ENCODE results near the gene NDE1. TPM values are rescaled to one million over a fixed set of nuclear protein-coding genes. Genes with fewer than 3 reads are reported as not detected.
A peak's percentile ranks its signal among the peaks of the same experiment; 100 is the strongest.

The NDE1 gene
- total and polyA plus RNA-seq, 2 donors (not counting 1 experiment from before 2014, with no cell fraction given) = 33.5 to 149 TPM

DNA sequence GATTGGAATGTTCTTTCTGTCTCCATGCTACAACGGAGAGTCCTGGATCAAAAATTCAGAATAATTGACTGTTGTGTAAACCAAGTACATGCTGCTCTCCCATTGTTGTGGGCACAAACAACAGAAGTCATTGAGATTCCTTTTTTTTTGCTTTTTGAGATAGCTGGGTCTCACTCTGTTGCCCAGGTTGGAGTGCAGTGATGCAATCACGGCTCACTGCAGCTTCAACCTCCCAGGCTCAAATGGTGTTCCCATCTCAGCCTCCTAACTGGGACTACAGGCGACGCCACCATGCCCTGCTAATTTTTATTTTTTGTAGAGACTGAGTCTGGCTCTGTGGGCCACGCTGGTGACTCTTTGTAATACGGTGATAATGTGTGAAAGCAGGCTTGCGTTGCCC, 24.5 kb downstream of the NDE1 start:
- no peaks in the 10 kb centered on the region for H3K27me3 Mint-ChIP-seq

DNA sequence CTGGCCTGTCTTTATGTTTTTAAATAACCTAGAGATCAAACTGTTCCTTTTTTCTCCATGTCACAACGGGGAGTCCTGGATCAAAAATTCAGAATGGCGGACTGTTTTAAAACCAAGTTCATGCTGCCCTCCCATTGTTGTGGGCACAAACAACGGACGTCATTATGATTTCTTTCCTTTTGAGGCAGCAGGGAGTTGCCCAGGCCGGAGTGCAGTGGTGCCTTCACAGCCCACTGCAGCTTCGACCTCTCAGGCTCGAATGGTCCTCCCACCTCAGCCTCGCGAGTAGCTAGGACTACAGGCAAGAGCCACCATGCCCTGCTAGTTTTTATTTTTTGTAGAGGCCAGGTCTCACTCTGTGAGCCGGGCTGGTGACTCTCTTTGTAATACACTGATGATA, 26.5 kb downstream of the NDE1 start:
- TF ChIP-seq EZH2 (IDR thresholded peaks at IDR 0.05; ENCODE audit: borderline replicate concordance, insufficient read depth, low read depth, low read length, poor library complexity, severe bottlenecking) = no peak
- no peak for TF ChIP-seq CTCF (IDR thresholded peaks at IDR 0.05)
- Mint-ChIP-seq H3K4me1 (peaks cover 36% of the 10 kb centered on the region), H3K4me3 (no peak overlapping the region), H3K27me3 (no peaks in the 10 kb centered on the region), H3K9me3 (ENCODE audit: insufficient read depth) (no peaks in the 10 kb centered on the region), H3K27ac (no peak overlapping the region)
- Histone ChIP-seq H3K27ac (ENCODE audit: low read length in 2 of 2) (no peak overlapping the region), H3K27me3 (replicated peaks in 1 of 4; ENCODE audit: control extremely low read depth in 1 of 4, control insufficient read depth in 3 of 4, insufficient read depth in 4 of 4, low read length in 3 of 4) (no peaks in the 10 kb centered on the region), H3K4me3 (ENCODE audit: control extremely low read depth in 1 of 5, extremely low read depth in 1 of 5, insufficient read depth in 1 of 5, low read depth in 2 of 5, low read length in 4 of 5) (no peak overlapping the region), H3K4me2 (replicated peaks; ENCODE audit: low read depth, low read length, poor library complexity, severe bottlenecking) (no peak overlapping the region), H3K79me2 (ENCODE audit: control insufficient read depth, insufficient read depth, low read length) (peaks cover 84% of the 10 kb centered on the region), H3K9me3 (ENCODE audit: control extremely low read depth in 1 of 3, control insufficient read depth in 2 of 3, insufficient read depth in 1 of 3, low read length in 2 of 3) (no peaks in the 10 kb centered on the region), H3K9ac (ENCODE audit: low read length) (no peak overlapping the region), H2AFZ (ENCODE audit: insufficient read depth, low read depth, low read length, poor library complexity, severe bottlenecking) (no peak overlapping the region), H3K4me1 (ENCODE audit: control insufficient read depth in 2 of 2, insufficient read depth in 2 of 2, low read length in 2 of 2) (peaks cover 19 to 20% of the 10 kb centered on the region in 2 donors), H3K36me3 (replicated peaks in 1 of 2; ENCODE audit: control extremely low read depth in 1 of 2, control insufficient read depth in 1 of 2, extremely low read depth in 1 of 2, insufficient read depth in 2 of 2, low read length in 1 of 2) (peaks cover 0 to 63% of the 10 kb centered on the region in 2 experiments), H4K20me1 (ENCODE audit: control insufficient read depth, insufficient read depth, low read length, poor library complexity, severe bottlenecking) (peaks cover 19% of the 10 kb centered on the region)
- intact Hi-C loops (cut with micrococcal nuclease) = no loop called here
- ChIA-PET POLR2A (no interaction called here), CTCF (no interaction called here)
- WGBS (ENCODE audit: insufficient coverage) = 88% methylated on average over 10 of the region's 10 CpGs
- no peak for DNase-seq
- ATAC-seq (ENCODE audit: low read depth) = no peak

More for the DNA sequence above, 24.5 kb downstream of the NDE1 start:
- WGBS (ENCODE audit: insufficient coverage) = 100% methylated on average over 3 of the region's 7 CpGs
- no peak overlapping the region for H2AFZ ChIP-seq (ENCODE audit: insufficient read depth, low read depth, low read length, poor library complexity, severe bottlenecking)
- Mint-ChIP-seq H3K9me3 (ENCODE audit: insufficient read depth) (no peaks in the 10 kb centered on the region), H3K27ac (peak overlapping the region; percentile 26), H3K4me3 (no peak overlapping the region), H3K4me1 (peaks cover 38% of the 10 kb centered on the region)
- H3K4me3 ChIP-seq (ENCODE audit: control extremely low read depth in 1 of 5, extremely low read depth in 1 of 5, insufficient read depth in 1 of 5, low read depth in 2 of 5, low read length in 4 of 5) = no peak overlapping the region
- TF ChIP-seq CTCF (IDR thresholded peaks at IDR 0.05) (no peak), EZH2 (IDR thresholded peaks at IDR 0.05; ENCODE audit: borderline replicate concordance, insufficient read depth, low read depth, low read length, poor library complexity, severe bottlenecking) (no peak)
- H3K27me3 ChIP-seq (replicated peaks in 1 of 4; ENCODE audit: control extremely low read depth in 1 of 4, control insufficient read depth in 3 of 4, insufficient read depth in 4 of 4, low read length in 3 of 4) = no peaks in the 10 kb centered on the region
- no peak for DNase-seq
- intact Hi-C loops (cut with micrococcal nuclease) = loop anchor here (5.0 kb wide), 1 partner anchor 37 kb away; no protein-coding TSS in a partner anchor
- H3K4me2 ChIP-seq (replicated peaks; ENCODE audit: low read depth, low read length, poor library complexity, severe bottlenecking) = no peak overlapping the region
- no peak overlapping the region for H3K9ac ChIP-seq (ENCODE audit: low read length)
- H3K27ac ChIP-seq (ENCODE audit: low read length in 2 of 2) = peak overlapping the region in 1 of 2 donors; percentile 95
- CTCF ChIA-PET = no interaction called here
- ATAC-seq (ENCODE audit: low read depth) = no peak
- H4K20me1 ChIP-seq (ENCODE audit: control insufficient read depth, insufficient read depth, low read length, poor library complexity, severe bottlenecking) = peaks cover 13% of the 10 kb centered on the region
- H3K36me3 ChIP-seq (replicated peaks in 1 of 2; ENCODE audit: control extremely low read depth in 1 of 2, control insufficient read depth in 1 of 2, extremely low read depth in 1 of 2, insufficient read depth in 2 of 2, low read length in 1 of 2) = peaks cover 2 to 73% of the 10 kb centered on the region in 2 experiments
- no peaks in the 10 kb centered on the region for H3K9me3 ChIP-seq (ENCODE audit: control extremely low read depth in 1 of 3, control insufficient read depth in 2 of 3, insufficient read depth in 1 of 3, low read length in 2 of 3)
- H3K79me2 ChIP-seq (ENCODE audit: control insufficient read depth, insufficient read depth, low read length) = peaks cover 86% of the 10 kb centered on the region
- POLR2A ChIA-PET = no interaction called here
- H3K4me1 ChIP-seq (ENCODE audit: control insufficient read depth in 2 of 2, insufficient read depth in 2 of 2, low read length in 2 of 2) = peaks cover 19 to 20% of the 10 kb centered on the region in 2 donors
